HepG2 (cell line): Measurements from ENCODE around the gene ITPK1. TPM values are rescaled to one million over a fixed set of nuclear protein-coding genes. Genes with fewer than 3 reads are reported as not detected.

Experiments
- IKZF1 ChIP-seq: fragments of 450-650 bp; IDR thresholded peaks from 2 replicates; pipeline ENCODE4 v1.7.1; 2016
- MAF1 ChIP-seq: sonication (generic); formaldehyde crosslinking; IDR thresholded peaks from 2 replicates; pipeline ENCODE4 v1.5.0; 2020; ENCODE audit warnings: missing genetic modification reagents, borderline replicate concordance
- MYC ChIP-seq: sonication (generic); formaldehyde crosslinking; IDR thresholded peaks from 2 replicates; pipeline ENCODE4 v1.9.0; 2021; ENCODE audit warnings: missing genetic modification reagents, borderline replicate concordance
- NCOA5 ChIP-seq: sonication (generic); formaldehyde crosslinking; IDR thresholded peaks from 2 replicates; pipeline ENCODE4 v1.4.0; 2020; ENCODE audit warnings: missing genetic modification reagents
- NR1H2 ChIP-seq: sonication (generic); formaldehyde crosslinking; IDR thresholded peaks from 2 replicates; pipeline ENCODE4 v1.8.1; 2022; ENCODE audit warnings: low read depth, missing genetic modification reagents, borderline replicate concordance
- PHF20 ChIP-seq: sonication (generic); formaldehyde crosslinking; IDR thresholded peaks from 2 replicates; pipeline ENCODE4 v1.5.0; 2020; ENCODE audit warnings: mild to moderate bottlenecking, missing genetic modification reagents
- PTBP1 ChIP-seq: fragments of 200-400 bp; formaldehyde crosslinking; IDR thresholded peaks from 2 replicates; pipeline ENCODE4 v1.6.1; 2018; ENCODE audit warnings: low read length, low read depth; ENCODE audit not compliant: poor library complexity, severe bottlenecking
- RARA ChIP-seq: IDR thresholded peaks from 2 replicates; pipeline ENCODE4 v1.6.1; 2016; ENCODE audit warnings: missing genetic modification reagents, missing compliant biosample characterization
- RNF219 ChIP-seq: sonication (generic); formaldehyde crosslinking; IDR thresholded peaks from 2 replicates; pipeline ENCODE4 v1.5.0; 2020; ENCODE audit warnings: mild to moderate bottlenecking, missing genetic modification reagents
- RXRA ChIP-seq: sonication (generic); formaldehyde crosslinking; IDR thresholded peaks from 2 replicates; pipeline ENCODE4 v1.5.1; 2020; ENCODE audit warnings: missing genetic modification reagents
- SALL1 ChIP-seq: sonication (generic); formaldehyde crosslinking; IDR thresholded peaks from 2 replicates; pipeline ENCODE4 v1.8.0; 2022; ENCODE audit warnings: mild to moderate bottlenecking, missing genetic modification reagents
- SAP130 ChIP-seq: IDR thresholded peaks from 2 replicates; pipeline ENCODE4 v1.6.1; 2016; ENCODE audit warnings: low read depth
- SOX5 ChIP-seq: IDR thresholded peaks from 2 replicates; pipeline ENCODE4 v1.6.1; 2016; ENCODE audit warnings: borderline replicate concordance
- SP5 ChIP-seq: IDR thresholded peaks from 2 replicates; pipeline ENCODE4 v1.6.1; 2016; ENCODE audit warnings: low read depth, borderline replicate concordance
- THYN1 ChIP-seq: sonication (generic); formaldehyde crosslinking; IDR thresholded peaks from 2 replicates; pipeline ENCODE4 v1.8.1; 2023; ENCODE audit warnings: low read depth, mild to moderate bottlenecking, moderate library complexity, missing genetic modification reagents, borderline replicate concordance
- ZHX1 ChIP-seq: sonication (generic); formaldehyde crosslinking; IDR thresholded peaks from 2 replicates; pipeline ENCODE4 v1.8.1; 2022; ENCODE audit warnings: low read depth, mild to moderate bottlenecking, missing genetic modification reagents
- ZNF326 ChIP-seq: sonication (generic); formaldehyde crosslinking; IDR thresholded peaks from 2 replicates; pipeline ENCODE4 v1.4.0; 2020; ENCODE audit warnings: missing genetic modification reagents, borderline replicate concordance
- ZNF558 ChIP-seq: sonication (generic); formaldehyde crosslinking; IDR thresholded peaks from 2 replicates; pipeline ENCODE4 v1.9.0; 2022; ENCODE audit warnings: mild to moderate bottlenecking, missing genetic modification reagents, borderline replicate concordance
- ZNF660 ChIP-seq: sonication (generic); formaldehyde crosslinking; IDR thresholded peaks from 2 replicates; pipeline ENCODE4 v1.5.1; 2020; ENCODE audit warnings: mild to moderate bottlenecking, low read depth, missing genetic modification reagents, borderline replicate concordance
- ZNF687 ChIP-seq: sonication (generic); formaldehyde crosslinking; IDR thresholded peaks from 2 replicates; pipeline ENCODE4 v1.5.1; 2020; ENCODE audit warnings: mild to moderate bottlenecking, missing genetic modification reagents, moderate library complexity
- polyA plus RNA-seq, 8 experiments: library from polyadenylated mRNA; depleted of rRNA in 3 of 8; stranded (reverse) in 7 of 8; unstranded in 1 of 8; fragments of >200 nt; fragmentation: Illumina TruSeq in 4 of 8; extraction: Trizol in 4 of 8; gene quantifications; 2 replicates each; pipeline versions ENCODE4 v1.2.1 to v1.2.3, GENCODE V29; 2011 to 2016; ENCODE audit warnings: low read depth in 4 of 8, missing spikeins in 1 of 8, mixed read lengths in 1 of 8; ENCODE audit not compliant: insufficient read depth in 1 of 8
- total RNA-seq, 5 experiments: library from RNA; depleted of rRNA; stranded (reverse); fragments of >200 nt; fragmentation: Illumina TruSeq; extraction: Trizol; gene quantifications; 2 replicates each; pipeline ENCODE4 v1.2.3, GENCODE V29; 2016; ENCODE audit warnings: low read depth in 1 of 5

The ITPK1 gene
- total and polyA plus RNA-seq, 2 of the 13 experiments (the other 11 are each of a cell fraction or from before 2014, with no cell fraction given): 20.5 to 47.5 TPM

GRCh38 chr14:93017301-93017797 lies 98.4 kb downstream of the ITPK1 start (continued):
- peak; percentile 36 for TF ChIP-seq RARA (CRISPR knock-in tag)
- TF ChIP-seq THYN1 (CRISPR knock-in tag): no peak
- no peak for TF ChIP-seq RNF219 (CRISPR knock-in tag)
- no peak for TF ChIP-seq SP5 (CRISPR knock-in tag)
- 0 out of 2 replicates have a peak, but pooled peaks have one; percentile 23 for TF ChIP-seq SAP130
- no peak for TF ChIP-seq PTBP1
- no peak for TF ChIP-seq ZHX1 (CRISPR knock-in tag)
- no peak for TF ChIP-seq ZNF326 (CRISPR knock-in tag)
- TF ChIP-seq SALL1: 0 out of 2 replicates have a peak, but pooled peaks have one; percentile 6
- peak; percentile 23; the same call in 1 of the 2 replicates for TF ChIP-seq MYC (CRISPR knock-in tag)
- no peak for TF ChIP-seq MAF1
- 0 out of 2 replicates have a peak, but pooled peaks have one; percentile 15 for TF ChIP-seq SOX5 (CRISPR knock-in tag)
- TF ChIP-seq ZNF558 (CRISPR knock-in tag): no peak
- no peak for TF ChIP-seq NR1H2 (CRISPR knock-in tag)
- peak; percentile 75 for TF ChIP-seq ZNF687 (CRISPR knock-in tag)
- no peak for TF ChIP-seq PHF20 (CRISPR knock-in tag)
- TF ChIP-seq NCOA5: no peak
- peak; percentile 21; the same call in 1 of the 2 replicates for TF ChIP-seq RXRA
- no peak for TF ChIP-seq ZNF660
- TF ChIP-seq IKZF1: no peak
